Body of pancreas (tissue), 4 donors: ENCODE results near the gene ESPL1. TPM values are rescaled to one million over a fixed set of nuclear protein-coding genes. Genes with fewer than 3 reads are reported as not detected.

Experiments used
- ATAC-seq: fragments of 150-250 bp; one replicate; pipeline ENCODE4 v1.9.1; 2016
- DNase-seq, 4 donors: peaks; one replicate each; pipeline ENCODE4 v3.0.0-alpha.2; 2019
- H3K27ac ChIP-seq, 4 donors: fragments of 200-600 bp; sonication (generic); 1 replicate in 3 of 4; 2 replicates in 1 of 4; pipeline versions ENCODE4 v1.5.1 to v1.6.1; 2016 to 2019; ENCODE audit warnings: mild to moderate bottlenecking in 1 of 4, mixed read lengths in 1 of 4, moderate library complexity in 1 of 4
- H3K27me3 ChIP-seq, 2 donors: fragments of 200-600 bp; sonication (generic); one replicate each; pipeline ENCODE4 v1.6.0; 2016; ENCODE audit warnings: mild to moderate bottlenecking in 1 of 2
- H3K36me3 ChIP-seq, 2 donors: fragments of 200-600 bp; sonication (generic); replicated peaks in 1 of 2; 2 replicates each; pipeline ENCODE4 v1.5.1; 2016; ENCODE audit warnings: low read depth in 2 of 2; ENCODE audit not compliant: insufficient read depth in 1 of 2
- H3K4me1 ChIP-seq: fragments of 200-600 bp; sonication (generic); one replicate; pipeline ENCODE4 v1.6.0; 2016
- H3K4me3 ChIP-seq, 2 donors: fragments of 200-600 bp; sonication (generic); 1 replicate in 1 of 2; 2 replicates in 1 of 2; pipeline ENCODE4 v1.5.1; 2016 to 2019
- H3K9me3 ChIP-seq, 3 donors: fragments of 200-600 bp; sonication (generic); 1 replicate in 2 of 3; 2 replicates in 1 of 3; pipeline ENCODE4 v1.5.1; 2016
- POLR2A ChIP-seq, 3 donors: fragments of 450-650 bp; IDR thresholded peaks; one replicate each; pipeline ENCODE4 v1.6.1; 2016; ENCODE audit warnings: antibody characterized with exemption in 3 of 3, mild to moderate bottlenecking in 2 of 3
- WGBS, 2 donors: methylation state at CpG; one replicate each; pipeline ENCODE4 v1.1.5; 2017; 5-methylcytosine and 5-hydroxymethylcytosine counted together
- intact Hi-C: fragments of 100-400 bp; cut with DNase I; formaldehyde crosslinking; loops from one replicate; pipeline ENCODE4 v1.15.1; 2023
- total RNA-seq, 2 donors: library from RNA; depleted of rRNA; stranded (reverse); fragments of >200 nt; gene quantifications; one replicate each; pipeline ENCODE4 v1.1.0, GENCODE V29; 2016
- TF ChIP-seq, protein P1 (sequence below), 7 experiments: fragments of 450-650 bp in 4 of 7; fragments of 200-600 bp in 3 of 7; sonication (generic) in 3 of 7; IDR thresholded peaks; one replicate each; pipeline ENCODE4 v1.5.1; 2016 to 2019; ENCODE audit warnings: antibody characterized with exemption in 7 of 7

The ESPL1 gene
- total RNA-seq, 2 donors from 2014 or later: not detected

DNA sequence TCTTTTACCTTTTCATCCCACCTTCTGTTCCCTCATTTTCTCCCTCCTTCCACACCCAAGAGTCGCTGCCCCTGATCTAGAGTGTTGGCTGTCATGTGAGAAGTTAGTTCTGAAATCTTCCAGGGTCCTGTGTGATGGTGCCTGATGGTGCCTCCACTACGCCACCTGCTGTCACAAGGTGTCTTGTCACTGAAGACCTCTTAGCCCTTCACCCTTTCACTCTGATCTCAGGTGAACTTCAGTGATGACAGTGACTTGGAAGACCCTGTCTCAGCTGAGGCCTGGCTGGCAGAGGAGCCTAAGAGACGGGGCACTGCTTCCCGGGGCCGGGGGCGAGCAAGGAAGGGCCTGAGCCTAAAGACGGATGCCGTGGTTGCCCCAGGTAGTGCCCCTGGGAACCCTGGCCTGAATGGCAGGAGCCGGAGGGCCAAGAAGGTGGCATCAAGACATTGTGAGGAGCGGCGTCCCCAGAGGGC is 19.7 kb downstream of the ESPL1 start:
- no peaks in the 10 kb centered on the region for H3K4me1 ChIP-seq
- DNase-seq (peak; percentile 72 to 81 (median 76)), ATAC-seq (peak; percentile 75)
- H3K27ac ChIP-seq: no peak overlapping the region
- H3K4me3 ChIP-seq: no peak overlapping the region
- 53 to 56% methylated on average over 5 to 11 of the region's 11 CpGs for WGBS, 2 donors
- no peaks in the 10 kb centered on the region for H3K36me3 ChIP-seq
- H3K27me3 ChIP-seq: no peaks in the 10 kb centered on the region
- intact Hi-C loops: loop anchor here (5.0 kb wide), 1 partner anchor 75 kb away; no protein-coding TSS in a partner anchor
- no peaks in the 10 kb centered on the region for H3K9me3 ChIP-seq
- no peak for TF ChIP-seq POLR2A (IDR thresholded peaks at IDR 0.05)
- TF ChIP-seq, protein P1, sequence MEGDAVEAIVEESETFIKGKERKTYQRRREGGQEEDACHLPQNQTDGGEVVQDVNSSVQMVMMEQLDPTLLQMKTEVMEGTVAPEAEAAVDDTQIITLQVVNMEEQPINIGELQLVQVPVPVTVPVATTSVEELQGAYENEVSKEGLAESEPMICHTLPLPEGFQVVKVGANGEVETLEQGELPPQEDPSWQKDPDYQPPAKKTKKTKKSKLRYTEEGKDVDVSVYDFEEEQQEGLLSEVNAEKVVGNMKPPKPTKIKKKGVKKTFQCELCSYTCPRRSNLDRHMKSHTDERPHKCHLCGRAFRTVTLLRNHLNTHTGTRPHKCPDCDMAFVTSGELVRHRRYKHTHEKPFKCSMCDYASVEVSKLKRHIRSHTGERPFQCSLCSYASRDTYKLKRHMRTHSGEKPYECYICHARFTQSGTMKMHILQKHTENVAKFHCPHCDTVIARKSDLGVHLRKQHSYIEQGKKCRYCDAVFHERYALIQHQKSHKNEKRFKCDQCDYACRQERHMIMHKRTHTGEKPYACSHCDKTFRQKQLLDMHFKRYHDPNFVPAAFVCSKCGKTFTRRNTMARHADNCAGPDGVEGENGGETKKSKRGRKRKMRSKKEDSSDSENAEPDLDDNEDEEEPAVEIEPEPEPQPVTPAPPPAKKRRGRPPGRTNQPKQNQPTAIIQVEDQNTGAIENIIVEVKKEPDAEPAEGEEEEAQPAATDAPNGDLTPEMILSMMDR (IDR thresholded peaks at IDR 0.05): peak; percentile 37 to 78 (median 74)

DNA sequence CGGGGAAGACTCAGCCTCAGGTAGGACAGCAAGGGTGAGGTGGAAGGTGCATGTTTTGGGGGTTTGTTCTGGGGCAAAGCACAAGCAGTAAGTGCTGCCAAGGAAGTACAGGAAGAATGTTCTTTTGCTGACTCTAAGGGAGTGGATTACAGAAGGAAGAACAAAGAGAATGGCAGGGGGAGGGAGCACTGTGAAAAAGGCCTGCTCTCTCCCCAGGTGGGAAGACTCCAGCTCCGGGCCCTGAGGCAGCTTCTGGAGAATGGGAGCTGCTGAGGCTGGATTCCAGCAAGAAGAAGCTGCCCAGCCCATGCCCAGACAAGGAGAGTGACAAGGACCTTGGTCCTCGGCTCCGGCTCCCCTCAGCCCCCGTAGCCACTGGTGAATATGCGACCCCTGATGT is 20.2 kb downstream of the ESPL1 start:
- TF ChIP-seq, protein P1 (IDR thresholded peaks at IDR 0.05): no peak
- no peak for TF ChIP-seq POLR2A (IDR thresholded peaks at IDR 0.05)
- Histone ChIP-seq H3K27ac (no peak overlapping the region), H3K4me3 (no peak overlapping the region), H3K36me3 (no peaks in the 10 kb centered on the region), H3K27me3 (no peaks in the 10 kb centered on the region), H3K9me3 (no peaks in the 10 kb centered on the region), H3K4me1 (no peaks in the 10 kb centered on the region)
- 76 to 86% methylated on average over 2 to 6 of the region's 6 CpGs for WGBS, 2 donors
- DNase-seq (no peak), ATAC-seq (no peak)
- intact Hi-C loops: loop anchor here (5.0 kb wide), 1 partner anchor 76 kb away; no protein-coding TSS in a partner anchor

DNA sequence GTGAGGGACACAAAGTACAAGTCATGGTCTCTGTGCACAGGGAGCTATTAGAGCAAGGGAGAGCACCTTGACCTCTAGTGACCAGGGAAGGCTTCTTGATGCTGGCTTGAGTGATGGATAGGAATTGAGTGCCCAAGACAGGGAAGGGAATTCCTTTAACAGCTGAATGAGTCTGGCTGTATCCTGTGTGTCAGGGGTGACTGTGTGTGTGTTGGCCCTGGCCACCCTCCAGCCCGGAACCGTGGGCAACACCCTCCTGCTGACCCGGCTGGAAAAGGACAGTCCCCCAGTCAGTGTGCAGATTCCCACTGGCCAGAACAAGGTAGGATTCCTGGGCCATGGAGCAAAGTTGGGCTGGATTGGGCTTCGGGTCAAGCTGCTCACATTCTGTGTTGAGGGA is 21.8 kb downstream of the ESPL1 start:
- Histone ChIP-seq H3K9me3 (no peaks in the 10 kb centered on the region), H3K4me1 (peaks cover 3% of the 10 kb centered on the region), H3K27ac (no peak overlapping the region), H3K27me3 (no peaks in the 10 kb centered on the region), H3K36me3 (no peaks in the 10 kb centered on the region), H3K4me3 (no peak overlapping the region)
- 79 to 100% methylated on average over 1 to 4 of the region's 4 CpGs for WGBS, 2 donors
- no peak for DNase-seq
- no peak for ATAC-seq
- TF ChIP-seq, protein P1 (IDR thresholded peaks at IDR 0.05): no peak
- TF ChIP-seq POLR2A (IDR thresholded peaks at IDR 0.05): no peak
- intact Hi-C loops: loop anchor here (5.0 kb wide), 2 partner anchors 38 to 78 kb away; a partner anchor contains a TSS

DNA sequence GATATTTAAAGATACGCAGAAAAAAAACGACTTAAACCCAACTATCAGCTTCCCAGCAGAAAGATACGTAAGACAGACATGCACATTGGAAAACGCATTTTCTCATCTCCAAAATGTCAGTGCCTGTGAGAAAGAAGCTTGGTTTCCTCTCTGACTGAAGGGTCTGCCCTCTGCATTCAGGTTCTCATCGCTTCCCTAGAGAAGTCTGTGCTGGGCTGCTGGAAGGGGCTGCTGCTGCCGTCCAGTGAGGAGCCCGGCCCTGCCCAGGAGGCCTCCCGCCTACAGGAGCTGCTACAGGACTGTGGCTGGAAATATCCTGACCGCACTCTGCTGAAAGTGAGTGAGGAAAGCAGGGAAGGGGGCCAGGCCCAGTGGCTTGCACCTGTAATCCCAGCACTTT is 22.6 kb downstream of the ESPL1 start:
- intact Hi-C loops: loop anchor here (5.0 kb wide), 1 partner anchor 38 kb away; a partner anchor contains a TSS
- no peaks in the 10 kb centered on the region for H3K36me3 ChIP-seq
- TF ChIP-seq POLR2A (IDR thresholded peaks at IDR 0.05): no peak
- TF ChIP-seq, protein P1 (IDR thresholded peaks at IDR 0.05): no peak
- DNase-seq (no peak), ATAC-seq (no peak)
- 57 to 66% methylated on average over 4 to 8 of the region's 9 CpGs for WGBS, 2 donors
- H3K27ac ChIP-seq: no peak overlapping the region
- peaks cover 7% of the 10 kb centered on the region for H3K4me1 ChIP-seq
- no peak overlapping the region for H3K4me3 ChIP-seq
- no peaks in the 10 kb centered on the region for H3K27me3 ChIP-seq
- H3K9me3 ChIP-seq: no peaks in the 10 kb centered on the region

DNA sequence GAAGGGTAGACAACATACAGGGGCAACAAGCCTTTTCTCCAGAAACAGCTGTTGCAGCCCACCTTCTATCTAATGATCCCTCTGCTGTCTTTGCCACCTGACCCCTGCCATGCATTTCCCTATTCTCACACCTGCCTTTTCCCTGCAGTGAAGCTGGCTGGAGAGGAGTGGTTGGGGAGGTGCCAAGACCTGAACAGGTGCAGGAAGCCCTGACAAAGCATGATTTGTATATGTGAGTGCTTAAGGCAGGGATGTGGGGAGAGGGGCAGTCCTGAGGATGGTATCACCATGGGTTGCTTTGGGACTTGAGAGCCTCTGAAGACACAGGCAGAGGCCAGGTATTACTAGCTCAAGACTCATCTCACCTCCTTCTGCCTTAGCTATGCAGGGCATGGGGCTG is 24.3 kb downstream of the ESPL1 start:
- no peaks in the 10 kb centered on the region for H3K9me3 ChIP-seq
- no peak overlapping the region for H3K27ac ChIP-seq
- H3K36me3 ChIP-seq: no peaks in the 10 kb centered on the region
- no peak overlapping the region for H3K4me3 ChIP-seq
- DNase-seq (peak in 1 of 4 donors; percentile 13), ATAC-seq (no peak)
- TF ChIP-seq, protein P1 (IDR thresholded peaks at IDR 0.05): no peak
- no peak for TF ChIP-seq POLR2A (IDR thresholded peaks at IDR 0.05)
- intact Hi-C loops: loop anchor here (5.0 kb wide), 1 partner anchor 40 kb away; a partner anchor contains a TSS
- peaks cover 22% of the 10 kb centered on the region for H3K4me1 ChIP-seq
- H3K27me3 ChIP-seq: no peaks in the 10 kb centered on the region
